Left lung (tissue), 10 donors: Measurements from ENCODE around the gene VPS72. TPM values are rescaled to one million over a fixed set of nuclear protein-coding genes. Genes with fewer than 3 reads are reported as not detected.

Experiments used
- ATAC-seq: fragments of 200-7000 bp; cut with Tn5 transposase; one replicate; pipeline ENCODE4 v1.9.1; 2020; ENCODE audit warnings: moderate library complexity
- DNase-seq, 4 donors: peaks; one replicate each; pipeline ENCODE4 v3.0.0-alpha.2; 2013 to 2020
- H3K27ac ChIP-seq, 2 donors: fragments of 200-600 bp; sonication (generic) in 1 of 2; one replicate each; pipeline versions ENCODE4 v1.5.0 to v1.8.0; 2020 to 2021
- H3K27me3 ChIP-seq, 2 donors: fragments of 200-600 bp; sonication (generic) in 1 of 2; one replicate each; pipeline versions ENCODE4 v1.5.0 to v1.8.0; 2020 to 2021
- H3K36me3 ChIP-seq, 2 donors: fragments of 200-600 bp; sonication (generic) in 1 of 2; one replicate each; pipeline versions ENCODE4 v1.5.0 to v1.8.0; 2020 to 2021
- H3K4me1 ChIP-seq, 2 donors: fragments of 200-600 bp; one replicate each; pipeline ENCODE4 v1.8.0; 2021
- H3K4me3 ChIP-seq, 2 donors: fragments of 200-600 bp; sonication (generic) in 1 of 2; one replicate each; pipeline versions ENCODE4 v1.5.0 to v1.8.0; 2020 to 2021; ENCODE audit warnings: mild to moderate bottlenecking in 1 of 2
- H3K9me3 ChIP-seq, 2 donors: fragments of 200-600 bp; sonication (generic) in 1 of 2; one replicate each; pipeline versions ENCODE4 v1.5.0 to v1.8.0; 2020 to 2021
- intact Hi-C, 2 donors: fragments of 100-400 bp; cut with DNase I; formaldehyde crosslinking; loops; one replicate each; pipeline versions ENCODE4 v1.11.2 to v1.14.2; 2022
- polyA plus RNA-seq, 6 donors: library from polyadenylated mRNA; unstranded; fragments of 120-200 nt; gene quantifications; one replicate each; pipeline ENCODE4 v1.2.1, GENCODE V29; 2013; ENCODE audit not compliant: insufficient read length in 6 of 6
- total RNA-seq, 2 donors: library from RNA; stranded (reverse); fragmentation: NEBNext Ultra II Directional; extraction: Animal tissue kit (Norgen Biotek cat#: 25700); gene quantifications; one replicate each; pipeline ENCODE4 v1.2.1, GENCODE V29; 2021
- TF ChIP-seq, protein P1 (sequence below), 2 donors: fragments of 200-600 bp; sonication (generic) in 1 of 2; IDR thresholded peaks; one replicate each; pipeline versions ENCODE4 v1.5.0 to v1.8.0; 2021; ENCODE audit warnings: antibody characterized with exemption in 2 of 2
- donor health status: DM: no; HTN: yes; CAD: no.
- donor health status: DM: no; HTN: no; CAD: no.

Gene VPS72
- total and polyA plus RNA-seq, 8 donors, result 40.5 to 65.1 (median 62.7) TPM

DNA sequence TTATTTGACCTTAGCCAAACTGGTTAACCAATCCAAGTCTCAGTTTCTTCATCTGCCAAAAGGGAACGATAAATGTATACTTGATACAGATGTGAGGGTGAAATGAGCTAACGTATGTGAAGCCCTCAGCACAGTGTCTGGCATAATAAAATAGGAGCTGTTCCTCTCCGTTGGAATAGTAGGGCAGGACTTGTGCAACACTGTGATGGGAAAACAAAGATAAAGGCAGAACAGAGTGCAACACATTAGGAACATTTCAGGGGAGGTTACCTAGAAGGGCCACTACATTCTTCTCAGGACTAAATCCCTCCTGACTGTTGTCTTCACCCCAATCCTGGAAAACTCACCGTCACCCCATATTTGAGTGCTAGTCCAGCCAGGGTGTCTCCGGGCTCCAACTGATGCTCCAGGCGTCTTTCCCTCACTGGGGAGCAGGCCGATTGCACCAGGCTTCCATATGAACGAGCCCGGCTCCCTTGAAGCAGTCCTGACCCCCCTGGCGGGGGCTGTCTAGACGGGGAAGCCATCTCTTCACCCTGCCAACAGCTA, 25.2 kb downstream of the VPS72 start:
- Histone ChIP-seq H3K27ac (peak overlapping the region; percentile 78 to 87), H3K4me1 (peaks cover 16 to 47% of the 10 kb centered on the region in 2 donors), H3K4me3 (peak overlapping the region; percentile 57 to 88), H3K9me3 (no peaks in the 10 kb centered on the region), H3K36me3 (peaks cover 0 to 44% of the 10 kb centered on the region in 2 donors), H3K27me3 (no peaks in the 10 kb centered on the region)
- intact Hi-C loops, result no loop called here
- DNase-seq (no peak), ATAC-seq (peak; percentile 23)
- TF ChIP-seq, protein P1, sequence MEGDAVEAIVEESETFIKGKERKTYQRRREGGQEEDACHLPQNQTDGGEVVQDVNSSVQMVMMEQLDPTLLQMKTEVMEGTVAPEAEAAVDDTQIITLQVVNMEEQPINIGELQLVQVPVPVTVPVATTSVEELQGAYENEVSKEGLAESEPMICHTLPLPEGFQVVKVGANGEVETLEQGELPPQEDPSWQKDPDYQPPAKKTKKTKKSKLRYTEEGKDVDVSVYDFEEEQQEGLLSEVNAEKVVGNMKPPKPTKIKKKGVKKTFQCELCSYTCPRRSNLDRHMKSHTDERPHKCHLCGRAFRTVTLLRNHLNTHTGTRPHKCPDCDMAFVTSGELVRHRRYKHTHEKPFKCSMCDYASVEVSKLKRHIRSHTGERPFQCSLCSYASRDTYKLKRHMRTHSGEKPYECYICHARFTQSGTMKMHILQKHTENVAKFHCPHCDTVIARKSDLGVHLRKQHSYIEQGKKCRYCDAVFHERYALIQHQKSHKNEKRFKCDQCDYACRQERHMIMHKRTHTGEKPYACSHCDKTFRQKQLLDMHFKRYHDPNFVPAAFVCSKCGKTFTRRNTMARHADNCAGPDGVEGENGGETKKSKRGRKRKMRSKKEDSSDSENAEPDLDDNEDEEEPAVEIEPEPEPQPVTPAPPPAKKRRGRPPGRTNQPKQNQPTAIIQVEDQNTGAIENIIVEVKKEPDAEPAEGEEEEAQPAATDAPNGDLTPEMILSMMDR (IDR thresholded peaks at IDR 0.05), result no peak

- intact Hi-C loops, result loop anchor here in 1 of 2 donors (5.0 kb wide), 1 partner anchor 57 kb away; no protein-coding TSS in a partner anchor
- Histone ChIP-seq H3K4me1 (peaks cover 0 to 51% of the 10 kb centered on the region in 2 donors), H3K27me3 (no peaks in the 10 kb centered on the region), H3K9me3 (no peaks in the 10 kb centered on the region), H3K4me3 (peak overlapping the region in 1 of 2 donors; percentile 57), H3K36me3 (peaks cover 0 to 29% of the 10 kb centered on the region in 2 donors), H3K27ac (peak overlapping the region in 1 of 2 donors; percentile 93)
- DNase-seq (peak in 1 of 4 donors; percentile 25), ATAC-seq (no peak)
- TF ChIP-seq, protein P1 (IDR thresholded peaks at IDR 0.05), result no peak
These were observed 30.6 kb downstream of the VPS72 start for GRCh38 chr1:151159373-151159772.

DNA sequence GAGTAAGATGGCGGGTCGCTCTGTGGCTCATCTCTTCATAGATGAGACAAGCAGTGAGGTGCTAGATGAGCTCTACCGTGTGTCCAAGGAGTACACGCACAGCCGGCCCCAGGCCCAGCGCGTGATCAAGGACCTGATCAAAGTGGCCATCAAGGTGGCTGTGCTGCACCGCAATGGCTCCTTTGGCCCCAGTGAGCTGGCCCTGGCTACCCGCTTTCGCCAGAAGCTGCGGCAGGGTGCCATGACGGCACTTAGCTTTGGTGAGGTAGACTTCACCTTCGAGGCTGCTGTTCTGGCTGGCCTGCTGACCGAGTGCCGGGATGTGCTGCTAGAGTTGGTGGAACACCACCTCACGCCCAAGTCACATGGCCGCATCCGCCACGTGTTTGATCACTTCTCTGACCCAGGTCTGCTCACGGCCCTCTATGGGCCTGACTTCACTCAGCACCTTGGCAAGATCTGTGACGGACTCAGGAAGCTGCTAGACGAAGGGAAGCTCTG, 31.2 kb downstream of the VPS72 start:
- DNase-seq (peak in 2 of 4 donors; percentile 34 to 81), ATAC-seq (no peak)
- no peaks in the 10 kb centered on the region for H3K27me3 ChIP-seq
- peak overlapping the region in 1 of 2 donors; percentile 57 for H3K4me3 ChIP-seq
- no peaks in the 10 kb centered on the region for H3K9me3 ChIP-seq
- H3K36me3 ChIP-seq, result peaks cover 0 to 29% of the 10 kb centered on the region in 2 donors
- H3K27ac ChIP-seq, result peak overlapping the region in 1 of 2 donors; percentile 93
- intact Hi-C loops, result loop anchor here in 1 of 2 donors (5.0 kb wide), 1 partner anchor 56 kb away; no protein-coding TSS in a partner anchor
- H3K4me1 ChIP-seq, result peaks cover 0 to 49% of the 10 kb centered on the region in 2 donors
- TF ChIP-seq, protein P1 (IDR thresholded peaks at IDR 0.05), result no peak

DNA sequence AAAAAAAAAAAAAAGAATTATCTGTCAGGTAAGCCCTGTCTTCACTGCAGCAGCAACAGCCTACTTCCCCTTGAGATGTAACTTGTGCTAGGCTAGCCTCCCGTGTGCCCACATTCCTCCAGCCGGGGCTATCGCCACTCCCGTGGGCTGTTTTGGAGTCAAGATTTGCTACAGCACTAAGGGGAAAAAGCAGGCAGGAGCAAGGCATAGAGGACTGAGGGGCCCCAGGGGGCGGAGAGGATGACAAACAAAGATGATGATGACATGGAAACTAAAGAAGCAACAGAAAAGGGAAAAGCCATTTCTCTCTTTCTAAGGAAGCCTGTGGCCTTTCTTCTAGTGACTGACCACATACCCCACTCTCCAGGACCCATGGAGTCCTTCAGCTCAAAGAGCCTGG, 31.7 kb downstream of the VPS72 start:
- no peaks in the 10 kb centered on the region for H3K9me3 ChIP-seq
- ATAC-seq (no peak), DNase-seq (peak in 1 of 4 donors; percentile 17)
- H3K4me3 ChIP-seq, result peak overlapping the region in 1 of 2 donors; percentile 57
- TF ChIP-seq, protein P1 (IDR thresholded peaks at IDR 0.05), result no peak
- intact Hi-C loops, result loop anchor here in 1 of 2 donors (5.0 kb wide), 1 partner anchor 56 kb away; no protein-coding TSS in a partner anchor
- peak overlapping the region in 1 of 2 donors; percentile 93 for H3K27ac ChIP-seq
- peaks cover 0 to 49% of the 10 kb centered on the region in 2 donors for H3K4me1 ChIP-seq
- no peaks in the 10 kb centered on the region for H3K27me3 ChIP-seq
- peaks cover 0 to 29% of the 10 kb centered on the region in 2 donors for H3K36me3 ChIP-seq

DNA sequence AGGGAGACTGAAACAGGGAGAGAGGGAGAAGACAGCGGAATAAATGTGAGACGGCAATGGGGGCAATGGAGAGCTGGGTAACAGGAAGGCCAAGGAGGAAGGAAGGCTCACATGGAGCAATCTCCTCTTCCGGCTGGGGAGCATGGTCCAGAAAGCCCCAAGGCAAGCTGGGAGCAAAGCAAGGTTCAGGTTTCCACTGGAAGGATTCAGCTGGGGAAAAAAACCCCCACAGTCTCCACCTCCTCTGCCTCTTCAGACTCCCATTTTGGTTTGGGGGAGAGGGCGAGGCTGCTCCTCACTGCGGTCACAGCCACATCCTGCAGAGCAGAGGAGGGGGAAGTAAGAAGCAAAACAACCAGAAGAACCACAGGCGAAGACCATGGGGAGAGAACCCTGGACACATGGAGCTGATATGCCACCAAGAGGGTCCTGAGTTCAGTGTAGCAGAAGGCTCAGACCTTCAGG, 32.9 kb downstream of the VPS72 start:
- H3K9me3 ChIP-seq, result no peaks in the 10 kb centered on the region
- TF ChIP-seq, protein P1 (IDR thresholded peaks at IDR 0.05), result no peak
- H3K36me3 ChIP-seq, result peaks cover 0 to 29% of the 10 kb centered on the region in 2 donors
- H3K4me3 ChIP-seq, result peak overlapping the region; percentile 22 to 57
- intact Hi-C loops, result loop anchor here in 1 of 2 donors (5.0 kb wide), 1 partner anchor 55 kb away; no protein-coding TSS in a partner anchor
- peak overlapping the region; percentile 62 to 93 for H3K27ac ChIP-seq
- no peaks in the 10 kb centered on the region for H3K27me3 ChIP-seq
- ATAC-seq (peak; percentile 50), DNase-seq (no peak)
- H3K4me1 ChIP-seq, result peaks cover 0 to 42% of the 10 kb centered on the region in 2 donors
